Measurements from ENCODE around the gene EXTL1. TPM values are rescaled to one million over a fixed set of nuclear protein-coding genes. Genes with fewer than 3 reads are reported as not detected.

Gene EXTL1
- polyA plus RNA-seq, 1 donor: 0.82 TPM

- Histone ChIP-seq H3K4me3 (ENCODE audit: low read length) (peak overlapping the region; percentile 67), H3K4me1 (ENCODE audit: control insufficient read depth, insufficient read depth, low read length) (peaks cover 20% of the 10 kb centered on the region), H3K27me3 (ENCODE audit: control insufficient read depth, insufficient read depth, low read length) (no peaks in the 10 kb centered on the region), H3K27ac (ENCODE audit: low read length) (no peak overlapping the region), H3K9me3 (ENCODE audit: control insufficient read depth, low read depth, low read length) (peaks cover 4% of the 10 kb centered on the region), H3K36me3 (ENCODE audit: control insufficient read depth, insufficient read depth, low read length) (peaks cover 8% of the 10 kb centered on the region)
- no peak for DNase-seq
- no CpG with 5 or more reads among the region's 15 CpGs for WGBS (ENCODE audit: insufficient coverage, low lambda C conversion rate)
These were observed 13.1 kb downstream of the EXTL1 start for GRCh38 chr1:26034504-26035202.

GRCh38 chr1:26035203-26035958, 13.8 kb downstream of the EXTL1 start:
- Histone ChIP-seq H3K4me3 (ENCODE audit: low read length) (peak overlapping the region; percentile 67), H3K9me3 (ENCODE audit: control insufficient read depth, low read depth, low read length) (peaks cover 4% of the 10 kb centered on the region), H3K27ac (ENCODE audit: low read length) (peak overlapping the region; percentile 89), H3K27me3 (ENCODE audit: control insufficient read depth, insufficient read depth, low read length) (no peaks in the 10 kb centered on the region), H3K4me1 (ENCODE audit: control insufficient read depth, insufficient read depth, low read length) (peaks cover 20% of the 10 kb centered on the region), H3K36me3 (ENCODE audit: control insufficient read depth, insufficient read depth, low read length) (peaks cover 12% of the 10 kb centered on the region)
- WGBS (ENCODE audit: insufficient coverage, low lambda C conversion rate): no CpG with 5 or more reads among the region's 60 CpGs
- peak; percentile 91 to 94 for DNase-seq

GRCh38 chr1:26035959-26036755, 14.6 kb downstream of the EXTL1 start:
- H3K36me3 ChIP-seq (ENCODE audit: control insufficient read depth, insufficient read depth, low read length): peaks cover 15% of the 10 kb centered on the region
- peak; percentile 88 to 93 for DNase-seq
- no peaks in the 10 kb centered on the region for H3K27me3 ChIP-seq (ENCODE audit: control insufficient read depth, insufficient read depth, low read length)
- WGBS (ENCODE audit: insufficient coverage, low lambda C conversion rate): no CpG with 5 or more reads among the region's 39 CpGs
- peaks cover 20% of the 10 kb centered on the region for H3K4me1 ChIP-seq (ENCODE audit: control insufficient read depth, insufficient read depth, low read length)
- H3K4me3 ChIP-seq (ENCODE audit: low read length): peak overlapping the region; percentile 67
- H3K27ac ChIP-seq (ENCODE audit: low read length): peak overlapping the region; percentile 89
- peaks cover 4% of the 10 kb centered on the region for H3K9me3 ChIP-seq (ENCODE audit: control insufficient read depth, low read depth, low read length)

- Histone ChIP-seq H3K27me3 (ENCODE audit: control insufficient read depth, insufficient read depth, low read length) (no peaks in the 10 kb centered on the region), H3K4me1 (ENCODE audit: control insufficient read depth, insufficient read depth, low read length) (peaks cover 20% of the 10 kb centered on the region), H3K27ac (ENCODE audit: low read length) (peak overlapping the region; percentile 62), H3K36me3 (ENCODE audit: control insufficient read depth, insufficient read depth, low read length) (peaks cover 15% of the 10 kb centered on the region), H3K4me3 (ENCODE audit: low read length) (no peak overlapping the region), H3K9me3 (ENCODE audit: control insufficient read depth, low read depth, low read length) (peaks cover 4% of the 10 kb centered on the region)
- WGBS (ENCODE audit: insufficient coverage, low lambda C conversion rate): no CpG with 5 or more reads among the region's 11 CpGs
- no peak for DNase-seq
These were observed 15.2 kb downstream of the EXTL1 start for GRCh38 chr1:26036756-26037281.

GRCh38 chr1:26037904-26038303, 16.3 kb downstream of the EXTL1 start:
- Histone ChIP-seq H3K36me3 (ENCODE audit: control insufficient read depth, insufficient read depth, low read length) (peaks cover 24% of the 10 kb centered on the region), H3K9me3 (ENCODE audit: control insufficient read depth, low read depth, low read length) (peaks cover 4% of the 10 kb centered on the region), H3K27me3 (ENCODE audit: control insufficient read depth, insufficient read depth, low read length) (no peaks in the 10 kb centered on the region), H3K27ac (ENCODE audit: low read length) (peak overlapping the region; percentile 38), H3K4me1 (ENCODE audit: control insufficient read depth, insufficient read depth, low read length) (peaks cover 20% of the 10 kb centered on the region), H3K4me3 (ENCODE audit: low read length) (no peak overlapping the region)
- WGBS (ENCODE audit: insufficient coverage, low lambda C conversion rate): no CpG with 5 or more reads among the region's 6 CpGs
- DNase-seq: no peak

GRCh38 chr1:26038477-26038876, 16.9 kb downstream of the EXTL1 start:
- peaks cover 30% of the 10 kb centered on the region for H3K36me3 ChIP-seq (ENCODE audit: control insufficient read depth, insufficient read depth, low read length)
- no peak for DNase-seq
- peaks cover 20% of the 10 kb centered on the region for H3K4me1 ChIP-seq (ENCODE audit: control insufficient read depth, insufficient read depth, low read length)
- H3K9me3 ChIP-seq (ENCODE audit: control insufficient read depth, low read depth, low read length): peaks cover 4% of the 10 kb centered on the region
- no CpG with 5 or more reads among the region's 6 CpGs for WGBS (ENCODE audit: insufficient coverage, low lambda C conversion rate)
- no peak overlapping the region for H3K4me3 ChIP-seq (ENCODE audit: low read length)
- no peaks in the 10 kb centered on the region for H3K27me3 ChIP-seq (ENCODE audit: control insufficient read depth, insufficient read depth, low read length)
- peak overlapping the region; percentile 38 for H3K27ac ChIP-seq (ENCODE audit: low read length)

- H3K9me3 ChIP-seq (ENCODE audit: control insufficient read depth, low read depth, low read length): peaks cover 4% of the 10 kb centered on the region
- H3K36me3 ChIP-seq (ENCODE audit: control insufficient read depth, insufficient read depth, low read length): peaks cover 34% of the 10 kb centered on the region
- H3K27me3 ChIP-seq (ENCODE audit: control insufficient read depth, insufficient read depth, low read length): no peaks in the 10 kb centered on the region
- no CpG with 5 or more reads among the region's 6 CpGs for WGBS (ENCODE audit: insufficient coverage, low lambda C conversion rate)
- no peak for DNase-seq
- peaks cover 21% of the 10 kb centered on the region for H3K4me1 ChIP-seq (ENCODE audit: control insufficient read depth, insufficient read depth, low read length)
- no peak overlapping the region for H3K4me3 ChIP-seq (ENCODE audit: low read length)
- H3K27ac ChIP-seq (ENCODE audit: low read length): no peak overlapping the region
These were observed 17.3 kb downstream of the EXTL1 start for GRCh38 chr1:26038904-26039303.

GRCh38 chr1:26041401-26041800, 19.8 kb downstream of the EXTL1 start:
- DNase-seq: no peak
- H3K27me3 ChIP-seq (ENCODE audit: control insufficient read depth, insufficient read depth, low read length): peaks cover 14% of the 10 kb centered on the region
- H3K27ac ChIP-seq (ENCODE audit: low read length): no peak overlapping the region
- WGBS (ENCODE audit: insufficient coverage, low lambda C conversion rate): no CpG with 5 or more reads among the region's 7 CpGs
- no peaks in the 10 kb centered on the region for H3K9me3 ChIP-seq (ENCODE audit: control insufficient read depth, low read depth, low read length)
- peaks cover 38% of the 10 kb centered on the region for H3K36me3 ChIP-seq (ENCODE audit: control insufficient read depth, insufficient read depth, low read length)
- H3K4me1 ChIP-seq (ENCODE audit: control insufficient read depth, insufficient read depth, low read length): peaks cover 15% of the 10 kb centered on the region
- no peak overlapping the region for H3K4me3 ChIP-seq (ENCODE audit: low read length)

GRCh38 chr1:26041978-26042377, 20.4 kb downstream of the EXTL1 start:
- peaks cover 9% of the 10 kb centered on the region for H3K4me1 ChIP-seq (ENCODE audit: control insufficient read depth, insufficient read depth, low read length)
- H3K9me3 ChIP-seq (ENCODE audit: control insufficient read depth, low read depth, low read length): no peaks in the 10 kb centered on the region
- H3K36me3 ChIP-seq (ENCODE audit: control insufficient read depth, insufficient read depth, low read length): peaks cover 38% of the 10 kb centered on the region
- no CpG with 5 or more reads among the region's 4 CpGs for WGBS (ENCODE audit: insufficient coverage, low lambda C conversion rate)
- no peak overlapping the region for H3K27ac ChIP-seq (ENCODE audit: low read length)
- peaks cover 20% of the 10 kb centered on the region for H3K27me3 ChIP-seq (ENCODE audit: control insufficient read depth, insufficient read depth, low read length)
- no peak for DNase-seq
- H3K4me3 ChIP-seq (ENCODE audit: low read length): no peak overlapping the region

GRCh38 chr1:26043765-26044164, 22.2 kb downstream of the EXTL1 start:
- Histone ChIP-seq H3K27ac (ENCODE audit: low read length) (no peak overlapping the region), H3K9me3 (ENCODE audit: control insufficient read depth, low read depth, low read length) (no peaks in the 10 kb centered on the region), H3K4me1 (ENCODE audit: control insufficient read depth, insufficient read depth, low read length) (peaks cover 13% of the 10 kb centered on the region), H3K4me3 (ENCODE audit: low read length) (no peak overlapping the region), H3K27me3 (ENCODE audit: control insufficient read depth, insufficient read depth, low read length) (peaks cover 23% of the 10 kb centered on the region), H3K36me3 (ENCODE audit: control insufficient read depth, insufficient read depth, low read length) (peaks cover 35% of the 10 kb centered on the region)
- no CpG with 5 or more reads among the region's 2 CpGs for WGBS (ENCODE audit: insufficient coverage, low lambda C conversion rate)
- no peak for DNase-seq

Measured in large intestine (tissue), 3 donors.